ENCODE results near the gene IL17RD.

DNA sequence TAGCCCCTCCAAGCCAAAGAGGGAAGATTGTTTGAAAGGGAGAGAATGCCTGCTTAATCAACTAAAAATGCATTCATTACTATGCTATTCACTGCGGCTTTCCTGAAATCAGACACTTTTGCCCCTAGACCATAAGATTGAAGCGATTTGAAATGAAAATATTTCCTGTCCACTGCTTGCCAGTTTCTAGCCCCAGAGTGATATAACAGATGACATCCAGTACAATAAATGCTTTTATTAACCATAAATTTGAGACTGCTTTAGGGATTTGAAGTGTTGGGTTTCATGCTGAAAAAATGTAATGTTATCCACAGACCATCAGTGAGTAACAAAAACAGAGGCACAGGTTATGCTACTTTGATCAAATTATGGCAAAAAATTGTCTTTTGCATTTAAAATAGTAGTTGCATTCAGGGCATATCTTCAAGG lies 14.1 kb downstream of the IL17RD start:
- no peak for TF ChIP-seq POLR2A (IDR thresholded peaks at IDR 0.05; ENCODE audit: low read length)
- TF ChIP-seq GATA1 (IDR thresholded peaks at IDR 0.05; ENCODE audit: low read depth, low read length), result no peak

Measured in erythroblast (primary cell).